Measurements from ENCODE around the gene RRBP1.

RRBP1 gene

DNA sequence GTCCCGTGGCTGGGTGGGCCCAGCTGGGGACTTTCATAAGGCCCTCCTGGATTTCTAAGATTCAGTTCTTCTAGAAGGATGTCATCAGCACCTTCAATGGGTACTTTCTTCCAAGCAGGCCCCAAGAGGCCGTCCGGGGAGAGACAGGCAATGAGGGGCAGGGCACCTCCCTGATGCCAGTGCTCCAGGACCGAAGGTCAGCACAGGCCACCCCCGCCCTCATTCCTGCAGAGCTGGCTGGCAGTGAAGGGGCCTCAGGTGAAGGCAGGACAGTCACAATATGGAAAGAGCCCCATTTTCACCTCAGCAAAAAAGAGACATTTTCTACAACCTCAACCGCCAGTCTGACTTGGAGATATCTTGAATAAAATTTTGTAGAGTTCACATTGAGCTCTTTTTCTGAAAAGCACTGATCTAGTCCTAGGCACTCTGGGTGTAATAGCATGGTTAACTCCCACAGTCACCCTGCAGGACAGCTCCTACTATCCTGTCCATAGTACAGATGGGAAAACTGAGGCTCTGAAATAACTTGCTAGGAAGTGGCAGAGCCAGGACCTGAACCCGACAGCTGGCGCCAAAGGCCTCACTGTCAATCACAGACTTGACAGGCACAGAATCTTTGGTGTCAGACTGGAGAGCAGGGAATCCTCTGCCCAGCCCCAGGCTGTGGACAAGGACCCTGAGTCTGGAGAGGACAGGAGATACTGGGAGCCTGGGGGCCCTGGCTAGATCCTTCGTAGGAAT is 50.3 kb downstream of the RRBP1 start:
- DNase-seq: no peak

DNA sequence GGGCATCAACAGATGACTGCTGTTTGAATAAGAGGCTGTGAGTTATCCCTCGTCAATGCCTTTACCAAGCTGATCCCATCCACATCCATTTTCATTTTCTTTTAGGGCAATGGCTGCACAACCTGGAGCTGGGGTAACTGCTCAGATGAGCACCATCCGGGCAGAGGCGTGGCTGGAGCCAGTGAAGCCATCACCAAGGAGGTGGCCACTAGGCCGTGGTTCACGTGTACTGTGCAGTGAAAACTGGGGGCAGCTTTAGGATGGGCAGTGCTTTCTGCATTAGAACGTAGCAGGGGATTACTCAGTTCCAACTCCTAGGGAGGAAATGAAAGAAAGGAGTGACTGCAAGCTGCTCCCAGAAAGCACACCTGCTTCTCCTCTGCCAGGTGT is 51.2 kb downstream of the RRBP1 start:
- no peak for DNase-seq

DNA sequence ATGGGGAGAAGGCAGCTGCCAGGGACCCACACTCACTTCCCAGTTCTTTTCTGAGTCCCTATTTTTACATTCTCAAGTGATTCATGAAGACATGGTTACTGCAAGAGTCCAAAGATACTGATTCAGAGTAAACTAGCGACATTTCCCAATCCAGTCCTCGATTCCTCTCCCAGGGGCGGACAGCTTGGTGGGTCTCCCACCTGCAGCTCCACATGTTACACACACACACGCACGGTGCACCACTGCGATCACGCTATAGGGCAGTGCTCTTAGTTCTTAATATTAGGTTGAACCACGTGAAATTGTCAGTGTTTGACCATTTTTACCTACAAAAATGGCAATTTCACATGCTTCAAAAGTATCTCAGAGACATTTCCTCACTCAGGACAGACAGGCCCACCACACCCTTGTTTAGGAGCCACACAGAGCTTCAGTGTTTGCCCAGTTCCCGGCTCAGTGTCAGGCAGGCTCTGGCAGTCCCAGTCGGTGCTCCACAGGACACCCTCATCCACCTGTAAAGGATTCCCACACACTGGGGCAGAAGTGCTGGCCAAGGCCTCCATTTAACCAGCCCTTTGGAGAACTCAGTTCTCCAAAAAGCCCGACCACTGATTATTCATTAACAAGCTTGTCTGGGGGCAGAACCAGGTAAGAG is 51.8 kb downstream of the RRBP1 start:
- DNase-seq: no peak

DNA sequence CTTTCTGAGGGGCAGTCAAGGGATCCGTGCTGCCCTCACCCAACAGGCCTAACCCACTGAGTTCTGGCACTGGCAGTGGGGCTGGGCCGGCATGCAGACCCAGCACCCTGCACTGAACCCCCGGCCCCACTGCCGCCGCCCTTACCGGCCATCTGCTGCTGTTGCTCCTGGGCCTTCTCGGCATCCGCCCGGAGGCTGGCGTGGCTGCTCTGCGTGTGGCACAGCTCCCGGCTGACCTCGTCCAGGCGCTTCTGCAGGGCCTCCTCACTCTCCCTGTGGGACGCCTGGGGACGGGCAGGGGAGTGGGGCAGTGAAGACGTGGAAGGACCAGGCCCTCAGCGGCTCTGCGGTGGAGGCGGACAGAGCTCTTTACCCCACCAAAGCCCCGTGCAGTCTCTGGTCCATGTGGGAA is 52.4 kb downstream of the RRBP1 start:
- no peak for DNase-seq

DNA sequence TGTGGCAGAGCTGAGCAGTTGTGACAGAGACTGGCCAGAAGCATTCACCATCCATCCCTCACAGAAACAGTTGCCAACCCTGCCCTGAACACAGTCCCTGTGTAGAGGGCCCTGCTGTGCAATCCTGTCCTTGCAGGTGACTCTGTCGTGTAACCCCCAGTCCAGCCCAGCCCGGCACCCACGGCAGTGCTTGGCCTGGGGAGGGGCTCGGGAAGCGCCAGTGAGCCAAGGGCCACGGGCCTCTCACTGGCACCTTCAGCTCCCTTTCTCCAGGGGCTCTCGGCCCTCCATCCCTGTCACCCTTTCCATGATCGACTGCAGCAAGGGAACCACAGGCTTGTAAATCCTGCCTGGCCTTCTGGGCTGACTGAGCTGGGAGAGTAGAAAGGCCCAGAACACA is 53.0 kb downstream of the RRBP1 start:
- DNase-seq: no peak

DNA sequence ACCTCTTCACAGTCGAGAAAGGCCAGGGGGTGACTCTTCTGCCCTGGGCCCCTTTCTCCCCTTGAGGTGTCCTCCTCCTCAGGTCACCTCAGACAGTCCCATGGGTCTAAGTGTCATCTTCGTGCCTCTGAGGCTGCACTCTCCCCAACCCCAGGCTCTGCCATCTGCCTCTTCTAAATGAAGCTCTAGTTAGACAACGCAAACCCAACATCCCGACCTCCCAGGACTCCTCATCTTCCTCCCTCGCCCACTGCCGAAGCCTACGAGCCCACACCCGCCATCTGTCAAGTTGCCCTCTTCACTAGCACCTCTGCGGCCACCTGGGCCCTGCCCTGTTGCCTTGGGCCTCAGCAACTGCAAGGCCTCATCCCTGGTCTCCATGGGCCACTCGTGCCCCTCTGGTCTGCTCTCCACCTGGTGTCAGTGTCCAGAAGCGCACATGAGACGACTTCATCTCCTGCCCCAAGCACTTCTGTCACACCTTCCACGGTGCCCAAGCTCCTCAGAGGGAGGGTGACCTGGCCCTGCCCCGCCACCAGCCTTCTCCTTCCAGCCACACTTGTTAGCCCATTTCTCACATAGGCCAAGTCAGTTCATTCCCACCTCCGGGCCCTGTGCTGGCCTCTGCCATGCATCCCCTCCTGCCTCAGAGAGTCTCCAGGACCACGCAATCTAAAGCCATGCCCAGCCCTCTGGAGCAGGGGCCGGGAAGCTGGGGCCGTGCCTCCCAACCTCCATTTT is 53.8 kb downstream of the RRBP1 start:
- DNase-seq: no peak

DNA sequence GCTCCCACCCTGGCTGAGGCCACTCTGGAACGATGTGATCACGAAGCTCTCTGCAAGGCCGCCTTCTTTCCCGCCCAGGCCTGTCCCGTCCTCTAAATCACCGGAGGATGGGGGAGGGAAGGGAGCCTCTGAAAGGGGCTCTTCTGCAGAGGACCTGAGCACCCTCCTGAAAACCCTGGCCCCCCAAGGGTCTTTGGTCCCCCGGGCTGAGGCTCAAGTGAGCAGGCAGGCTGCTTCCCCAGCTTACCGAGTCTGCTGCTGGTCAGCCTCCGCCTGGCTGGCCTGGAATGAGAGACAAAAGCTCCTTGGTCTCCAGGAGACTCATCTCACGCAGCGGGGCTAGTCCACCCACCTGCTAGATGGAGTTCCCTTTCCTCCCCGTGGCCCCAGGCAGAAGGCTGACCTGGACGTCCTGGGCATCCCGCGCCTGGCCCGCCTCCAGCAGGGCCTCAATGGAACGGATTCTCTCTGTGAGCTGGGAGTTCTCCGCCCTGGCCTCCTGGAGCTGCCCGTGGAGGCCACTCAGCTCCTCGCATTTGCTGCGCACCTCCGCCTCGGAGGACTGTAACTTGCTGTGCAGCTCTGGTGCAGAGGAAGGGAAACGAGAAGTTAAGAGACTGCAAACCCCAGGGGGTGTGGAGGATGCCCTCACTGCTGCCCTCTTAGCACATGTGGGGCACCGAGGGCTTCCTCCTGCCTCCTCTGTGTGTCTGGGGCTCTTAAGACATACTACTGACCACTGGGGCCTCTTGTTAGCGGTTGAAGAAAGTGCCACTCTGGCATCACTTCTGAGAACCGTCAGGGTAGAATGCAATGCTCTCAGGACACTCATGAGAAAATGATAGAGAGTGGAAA is 54.7 kb downstream of the RRBP1 start:
- DNase-seq: no peak

DNA sequence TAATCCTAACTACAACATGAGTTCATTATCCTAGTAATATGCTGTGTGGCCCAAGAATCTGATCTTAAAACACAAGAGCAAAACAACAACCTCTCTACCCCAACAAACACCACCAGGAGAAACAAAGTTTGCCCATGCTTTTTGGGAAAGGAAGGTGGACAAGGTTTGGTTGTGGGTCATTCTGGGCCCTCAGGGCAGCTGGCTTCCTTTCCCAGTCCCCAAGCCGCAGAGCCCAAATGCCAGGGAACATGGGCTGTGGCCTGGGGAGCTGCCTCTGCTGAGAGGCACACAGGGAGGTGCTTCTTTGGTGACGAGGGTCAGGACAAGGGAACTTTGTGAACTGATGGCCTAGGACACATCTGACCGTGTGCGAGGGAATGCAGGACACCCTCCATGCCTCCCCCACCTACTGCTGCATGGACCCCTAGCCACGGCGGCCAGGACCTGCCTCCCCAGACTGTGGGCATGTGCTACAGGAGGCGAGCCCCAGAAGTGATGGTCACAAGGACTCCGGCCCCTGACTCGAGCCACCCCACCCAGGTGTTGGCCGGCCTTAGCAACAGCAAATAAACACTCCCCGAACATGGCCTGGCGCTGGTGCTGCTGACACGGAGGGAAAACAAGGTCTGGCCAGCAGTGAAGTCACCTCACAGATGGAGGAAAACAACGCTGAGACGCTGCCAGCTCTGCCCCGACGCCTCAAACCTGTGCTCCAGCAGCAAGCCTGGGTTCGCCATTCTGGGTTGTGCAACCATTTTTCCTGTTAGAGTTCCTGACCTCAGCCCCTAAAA is 55.6 kb downstream of the RRBP1 start:
- no peak for DNase-seq

DNA sequence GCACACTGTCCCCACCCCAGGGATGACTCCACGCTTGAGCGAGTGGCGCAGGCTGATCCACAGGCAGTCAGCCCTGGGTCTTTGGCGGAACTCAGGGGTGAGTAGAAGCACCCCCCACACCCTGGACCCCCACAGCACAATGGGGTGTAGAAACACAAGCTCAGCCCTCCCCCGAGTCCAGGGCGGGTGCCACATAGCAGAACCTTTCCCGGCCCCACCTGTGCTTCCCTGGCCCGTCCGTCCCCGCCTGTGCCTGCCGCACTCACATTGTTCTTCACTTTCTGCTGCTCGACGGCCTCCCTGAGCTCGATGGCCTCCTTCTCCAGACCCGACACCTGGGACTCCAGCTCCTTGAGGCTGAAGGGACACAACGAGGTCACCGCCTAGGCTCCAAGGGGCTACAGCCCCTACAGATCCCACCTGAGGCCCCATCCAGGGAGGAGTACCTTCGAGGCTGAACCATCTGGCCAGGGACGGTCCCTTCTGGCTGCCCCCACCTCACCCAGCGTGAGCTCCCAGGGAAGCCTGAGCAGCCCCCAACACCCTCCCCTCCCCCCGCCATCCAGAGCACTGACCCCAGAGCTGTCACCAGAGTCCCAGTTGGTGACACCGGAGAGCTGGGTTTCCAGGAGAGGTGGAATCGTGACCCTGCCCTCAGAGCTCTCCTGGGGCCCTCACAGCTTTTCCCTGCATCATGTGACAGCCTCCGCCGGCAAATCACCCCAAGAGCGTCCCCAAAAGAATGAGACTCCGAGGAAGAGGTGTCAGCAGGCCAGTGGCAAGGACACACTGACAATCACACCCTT is 56.6 kb downstream of the RRBP1 start:
- no peak for DNase-seq

DNA sequence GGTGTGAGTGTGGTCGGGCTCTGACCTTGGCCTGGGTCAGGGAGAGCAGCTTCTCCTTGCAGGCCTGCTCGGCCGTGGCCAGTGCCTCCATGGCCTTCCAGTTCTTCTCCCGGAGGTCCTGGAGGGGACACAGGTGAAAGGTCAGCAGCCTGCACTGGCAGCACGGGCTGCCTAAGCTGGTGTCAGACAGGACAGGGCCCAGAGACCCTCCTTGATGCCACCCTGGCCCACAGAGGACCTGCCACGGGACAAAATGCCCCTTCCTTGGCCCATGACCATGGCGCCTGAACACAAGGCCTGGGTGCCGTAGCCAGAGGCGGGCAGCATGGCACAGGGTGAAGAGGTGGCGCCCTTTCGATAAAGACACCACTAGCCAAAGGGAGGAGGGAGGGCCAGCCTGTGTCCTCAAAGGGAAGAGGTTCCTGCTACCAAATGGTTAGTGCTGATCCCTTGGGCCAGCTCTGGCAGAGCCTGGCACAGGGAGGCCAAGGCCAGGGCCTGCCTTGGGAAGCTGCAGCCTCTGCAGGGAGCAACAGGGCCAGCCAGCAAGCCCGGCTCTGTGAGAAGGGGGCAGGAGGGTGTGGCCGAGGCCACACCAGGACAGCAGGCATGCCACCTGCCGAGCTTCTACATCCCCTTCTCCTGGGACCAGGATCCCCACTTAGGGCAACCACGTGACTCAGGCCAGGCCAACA is 57.3 kb downstream of the RRBP1 start:
- DNase-seq: no peak

DNA sequence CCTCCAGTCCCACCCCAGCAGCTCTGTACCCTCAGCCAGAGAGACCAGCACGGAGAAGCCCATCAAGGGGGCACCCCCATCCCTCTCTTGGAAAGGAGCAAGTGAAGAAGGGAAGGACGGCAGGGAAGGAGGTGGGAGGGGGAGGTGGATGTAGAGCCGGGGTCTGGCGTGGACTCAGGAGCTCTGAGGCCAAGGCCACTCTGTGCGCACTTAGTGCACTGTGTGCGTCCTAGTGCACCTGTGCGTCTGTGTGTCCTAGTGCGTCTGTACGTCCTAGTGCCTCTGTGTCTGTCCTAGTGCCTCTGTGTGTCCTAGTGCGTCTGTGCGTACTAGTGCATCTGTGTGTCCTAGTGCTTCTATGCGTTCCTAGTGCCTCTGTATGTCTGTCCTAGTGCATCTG is 58.0 kb downstream of the RRBP1 start:
- DNase-seq: no peak

DNA sequence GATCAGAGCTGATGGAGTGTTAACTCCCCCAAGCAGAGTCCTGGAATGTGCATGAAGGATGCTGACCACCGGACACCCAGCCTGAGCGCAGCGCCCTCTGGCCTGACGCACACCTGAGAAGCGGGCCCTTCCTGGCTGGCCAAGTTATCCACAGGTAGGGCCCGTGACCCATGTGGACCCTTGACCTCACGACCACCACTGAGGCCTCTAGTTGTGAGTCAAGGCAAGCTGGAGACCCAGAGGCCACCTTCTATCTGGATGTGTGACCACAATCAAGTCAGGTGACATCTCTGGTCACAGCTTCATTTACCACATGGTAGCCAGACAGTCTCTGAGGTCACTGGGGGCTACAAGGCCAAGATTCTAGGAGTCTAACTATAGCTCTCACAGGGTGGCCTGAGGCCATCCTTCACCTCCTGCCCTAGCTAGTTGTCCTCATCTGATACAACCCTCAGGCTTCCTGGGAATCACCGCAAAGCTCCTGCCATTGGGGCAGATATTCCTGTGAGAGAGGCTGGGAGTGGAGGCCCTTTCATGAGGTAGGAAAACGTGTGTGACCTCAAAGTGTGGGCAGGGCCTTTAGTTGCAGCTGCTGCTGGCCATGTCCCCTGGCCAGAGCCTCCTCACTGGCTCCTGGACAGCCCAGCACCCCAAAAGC is 59.1 kb downstream of the RRBP1 start:
- no peak for DNase-seq

DNA sequence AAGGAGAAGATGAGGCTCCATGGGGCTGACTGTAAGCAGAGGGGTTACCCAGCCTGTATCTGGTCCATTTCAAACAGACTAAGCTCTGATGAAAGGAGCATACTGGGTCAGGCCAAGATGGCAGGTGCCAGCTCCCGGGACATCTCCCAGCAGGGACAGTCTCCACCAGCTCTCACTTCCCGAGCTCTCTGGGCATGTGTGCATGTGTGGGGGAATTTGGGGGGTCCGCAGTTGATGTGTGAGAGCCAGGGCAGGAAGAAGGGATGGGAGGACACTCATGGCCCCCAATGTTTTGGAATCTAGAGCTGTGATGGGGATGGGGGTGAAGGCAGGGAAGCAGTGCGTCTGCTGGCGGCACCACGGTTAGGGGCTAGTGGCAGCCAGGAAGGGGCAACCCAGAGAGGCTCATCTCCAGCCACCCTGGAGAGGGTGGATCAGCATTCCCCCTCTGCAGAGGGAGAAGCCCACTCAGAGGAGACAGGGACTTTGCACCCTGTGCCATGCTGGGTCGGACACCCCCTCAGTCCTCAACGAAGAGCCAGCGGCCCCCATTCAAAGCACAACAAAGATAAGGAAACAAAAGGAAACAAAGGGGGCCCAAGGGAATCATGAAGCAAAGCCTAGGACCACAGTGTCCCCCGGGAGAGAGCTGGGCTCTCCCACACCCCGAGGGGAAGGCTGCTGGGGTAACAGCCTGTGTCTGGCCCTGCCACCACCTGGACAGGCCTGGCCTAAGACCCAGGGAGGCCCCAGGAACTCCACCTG is 59.8 kb downstream of the RRBP1 start:
- DNase-seq: no peak

DNA sequence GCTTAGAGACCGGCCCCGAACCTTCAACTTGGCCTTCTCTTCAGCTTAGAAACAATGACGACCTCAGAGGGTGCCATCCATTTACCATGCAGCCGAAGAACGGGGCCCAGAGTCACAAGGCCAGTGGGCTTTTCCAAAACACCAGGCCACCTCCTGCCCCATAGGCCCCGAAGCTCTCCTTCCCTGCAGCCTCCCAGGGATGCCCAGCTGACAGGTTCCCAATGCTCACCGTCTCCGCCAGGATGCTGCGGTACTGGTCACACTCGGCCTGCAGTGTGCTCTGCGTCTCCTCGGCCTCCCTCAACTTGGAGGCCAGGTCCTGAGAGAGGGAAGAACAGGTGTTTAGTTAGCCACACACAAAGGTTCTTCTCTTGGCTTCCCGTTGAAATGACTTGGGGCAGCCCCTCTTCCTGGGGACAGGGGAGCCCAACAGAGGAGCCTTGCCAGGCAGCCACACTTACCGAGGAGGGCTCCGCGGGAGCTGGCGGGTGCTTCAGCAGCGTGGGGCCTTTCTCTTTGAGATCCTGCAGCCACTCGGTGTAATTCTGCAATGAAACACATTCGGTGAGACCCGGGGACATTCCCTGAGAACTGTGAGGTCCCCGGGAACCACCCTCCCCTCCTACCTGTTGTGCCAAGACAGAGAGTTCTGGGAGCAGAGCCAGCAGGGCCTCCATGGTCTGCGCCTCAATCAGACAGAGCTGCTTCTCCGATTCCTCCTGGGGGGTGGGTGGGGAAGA is 60.6 kb downstream of the RRBP1 start:
- no peak for DNase-seq

DNA sequence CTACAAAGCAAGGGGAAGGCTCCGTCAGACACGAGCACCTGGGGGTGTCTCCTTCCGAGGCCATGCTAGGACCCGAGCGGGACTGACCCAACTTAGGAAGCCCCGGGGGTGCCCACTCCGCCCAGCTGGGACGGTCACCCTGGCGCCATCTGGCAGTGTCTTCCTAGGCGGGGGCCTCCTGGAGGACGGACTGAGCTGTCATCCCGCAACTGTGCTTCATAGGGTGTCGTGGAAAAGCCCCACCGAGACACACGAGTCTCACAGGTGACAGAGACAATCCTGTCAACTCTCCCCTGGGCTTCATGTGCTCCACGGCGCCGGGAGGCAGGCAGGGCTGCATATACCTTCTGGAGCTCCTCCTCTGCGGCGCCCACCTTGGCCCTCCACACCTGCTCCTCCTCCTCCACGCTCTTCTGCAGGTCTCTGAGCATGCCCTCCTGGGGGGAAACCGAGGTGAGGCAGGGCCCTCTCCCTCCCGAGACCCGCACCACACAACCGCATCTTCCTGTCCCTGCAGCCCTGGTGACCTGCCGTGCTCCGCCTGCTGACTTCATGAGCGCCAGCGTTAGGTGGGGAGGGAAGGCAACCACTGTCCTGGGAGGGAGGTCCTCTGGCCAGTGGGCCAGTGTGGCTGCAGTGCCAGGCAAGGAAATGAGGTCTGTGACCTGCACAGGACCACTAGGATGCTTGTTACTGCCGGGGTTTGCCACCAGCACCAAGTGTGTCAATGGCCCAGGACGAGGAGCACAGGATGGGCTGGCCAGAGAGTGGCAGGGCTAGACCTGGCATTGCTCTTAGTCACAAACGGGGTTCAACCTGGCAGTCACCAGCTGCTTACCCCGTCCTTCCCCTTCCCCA is 61.4 kb downstream of the RRBP1 start:
- no peak for DNase-seq

DNA sequence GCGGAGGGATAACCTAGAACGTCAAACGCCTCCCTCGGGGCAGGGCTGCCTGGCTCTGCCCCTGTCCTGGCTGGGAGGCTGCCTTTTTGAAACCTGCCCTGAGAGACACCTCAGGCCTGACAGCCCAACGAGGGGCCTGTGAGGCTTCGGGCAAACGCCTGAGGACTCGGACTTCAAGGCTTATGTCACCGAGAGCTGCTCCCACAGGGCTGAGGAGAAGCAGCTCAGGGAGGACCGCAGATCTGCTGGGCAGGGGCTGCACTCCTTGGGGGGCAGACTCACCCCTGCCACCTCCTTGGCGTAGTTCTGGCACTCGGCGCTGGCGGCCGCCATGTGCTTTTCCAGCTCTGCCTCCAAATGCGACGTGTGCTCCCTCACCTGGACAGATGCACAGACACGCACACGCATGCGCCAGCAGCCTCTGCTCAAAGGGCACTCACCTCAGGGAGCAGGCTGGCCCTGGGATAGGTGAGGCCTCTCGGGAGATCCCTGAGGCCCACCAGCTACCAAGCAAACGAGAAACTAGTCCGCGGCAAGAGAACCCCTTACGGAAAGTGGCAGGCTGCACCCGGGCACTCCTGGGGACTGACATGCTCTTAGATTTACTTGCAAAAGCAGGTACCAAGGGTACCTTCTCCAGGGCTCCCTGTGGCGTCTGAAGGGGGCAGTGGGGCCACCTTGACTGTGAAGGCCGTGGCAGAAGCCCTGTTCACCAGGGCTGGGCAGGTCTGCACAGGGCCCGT is 62.5 kb downstream of the RRBP1 start:
- DNase-seq: no peak

DNA sequence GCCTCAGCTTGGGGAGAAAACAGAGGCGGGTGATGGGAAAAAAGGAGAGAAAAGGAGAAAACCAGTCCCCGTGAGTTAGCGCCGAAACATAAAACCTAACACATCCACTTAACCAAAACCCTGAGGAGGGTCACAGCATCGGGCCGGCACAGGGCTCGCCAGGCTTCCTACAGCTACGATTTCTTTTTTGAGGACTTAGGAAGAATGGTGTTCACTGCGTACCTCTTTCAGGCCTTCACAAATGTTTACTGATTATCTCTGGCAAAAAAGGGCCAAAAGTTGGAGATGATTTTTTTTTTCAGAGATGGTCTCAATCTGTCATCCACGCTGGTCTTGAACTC is 63.4 kb downstream of the RRBP1 start:
- DNase-seq: no peak

Data from DMS 273 treated with DMSO at 0.1 percent for 48 hours (cell line).